Immature natural killer cell (primary cell): ENCODE measurements around the gene PRSS16. TPM values are rescaled to one million over a fixed set of nuclear protein-coding genes. Genes with fewer than 3 reads are reported as not detected.
"Not testable (repeated sequence)": the region's sequence is repeated elsewhere in the genome, so short reads cannot be mapped to it uniquely, and the experiment has no call there.

Source experiments
- DNase-seq, 3 donors: peaks; one replicate each; pipeline ENCODE4 v3.0.0; 2022; ENCODE audit warnings: mixed read lengths in 1 of 3
- H3K27ac Mint-ChIP-seq, 6 donors: one replicate each; pipeline ENCODE4 v1.8.0; 2020; ENCODE audit warnings: mixed read lengths in 6 of 6, mild to moderate bottlenecking in 5 of 6, inconsistent platforms in 4 of 6, moderate library complexity in 3 of 6
- H3K27me3 Mint-ChIP-seq, 3 donors: one replicate each; pipeline ENCODE4 v1.8.0; 2020 to 2021; ENCODE audit warnings: low read depth in 3 of 3, mild to moderate bottlenecking in 3 of 3, mixed read lengths in 3 of 3, moderate library complexity in 3 of 3, inconsistent platforms in 1 of 3
- H3K36me3 Mint-ChIP-seq, 3 donors: one replicate each; pipeline ENCODE4 v1.8.0; 2020; ENCODE audit warnings: mixed read lengths in 3 of 3, inconsistent platforms in 2 of 3, mild to moderate bottlenecking in 2 of 3
- H3K4me1 Mint-ChIP-seq, 2 donors: one replicate each; pipeline ENCODE4 v1.8.0; 2020; ENCODE audit warnings: inconsistent platforms in 2 of 2, mild to moderate bottlenecking in 2 of 2, mixed read lengths in 2 of 2, moderate library complexity in 1 of 2
- H3K4me3 Mint-ChIP-seq, 5 donors: one replicate each; pipeline ENCODE4 v1.8.0; 2020; ENCODE audit warnings: mild to moderate bottlenecking in 5 of 5, mixed read lengths in 5 of 5, inconsistent platforms in 3 of 5, moderate library complexity in 3 of 5
- H3K9me3 Mint-ChIP-seq, 6 donors: one replicate each; pipeline ENCODE4 v1.8.0; 2020; ENCODE audit warnings: mild to moderate bottlenecking in 6 of 6, mixed read lengths in 6 of 6, inconsistent platforms in 4 of 6, moderate library complexity in 3 of 6
- polyA plus RNA-seq, 3 donors: library from polyadenylated mRNA; unstranded; fragments of 300-500 nt; fragmentation: Illumina TruSeq; gene quantifications; one replicate each; pipeline ENCODE4 v1.2.3, GENCODE V29; 2021

PRSS16 gene
- polyA plus RNA-seq, 3 donors from 2014 or later, result 0.39 TPM; not detected in 2

- Mint-ChIP-seq H3K4me3 (peak overlapping the region; percentile 72 to 84 (median 77)), H3K9me3 (peaks cover 0 to 4% (median 0%) of the 10 kb centered on the region in 6 donors), H3K27me3 (peaks cover 20 to 43% (median 30%) of the 10 kb centered on the region in 3 donors), H3K4me1 (peaks cover 7 to 13% of the 10 kb centered on the region in 2 donors), H3K36me3 (peaks cover 0 to 4% (median 3%) of the 10 kb centered on the region in 3 donors), H3K27ac (no peak overlapping the region)
- peak; percentile 36 to 49 (median 45) for DNase-seq
Measured at GRCh38 chr6:27251606-27252251, 4.2 kb downstream of the PRSS16 start.

- Mint-ChIP-seq H3K4me1 (peaks cover 7 to 13% of the 10 kb centered on the region in 2 donors), H3K4me3 (no peak overlapping the region), H3K36me3 (peaks cover 0 to 4% (median 3%) of the 10 kb centered on the region in 3 donors), H3K27ac (no peak overlapping the region), H3K27me3 (peaks cover 18 to 48% (median 40%) of the 10 kb centered on the region in 3 donors), H3K9me3 (peaks cover 0 to 4% (median 0%) of the 10 kb centered on the region in 6 donors)
- no peak for DNase-seq
Measured at GRCh38 chr6:27254566-27254965, 7.1 kb downstream of the PRSS16 start.

- no peak for DNase-seq
- peaks cover 0 to 3% (median 0%) of the 10 kb centered on the region in 3 donors for H3K36me3 Mint-ChIP-seq
- H3K4me3 Mint-ChIP-seq, result no peak overlapping the region
- peaks cover 19 to 49% (median 37%) of the 10 kb centered on the region in 3 donors for H3K27me3 Mint-ChIP-seq
- H3K9me3 Mint-ChIP-seq, result peaks cover 0 to 4% (median 0%) of the 10 kb centered on the region in 6 donors
- H3K4me1 Mint-ChIP-seq, result peaks cover 7 to 10% of the 10 kb centered on the region in 2 donors
- H3K27ac Mint-ChIP-seq, result no peak overlapping the region
Measured at GRCh38 chr6:27255866-27256265, 8.4 kb downstream of the PRSS16 start.

GRCh38 chr6:27260369-27260768, 12.9 kb downstream of the PRSS16 start:
- Mint-ChIP-seq H3K27me3 (peaks cover 13 to 43% (median 27%) of the 10 kb centered on the region in 3 donors), H3K36me3 (peaks cover 0 to 3% (median 0%) of the 10 kb centered on the region in 3 donors), H3K9me3 (peaks cover 0 to 6% (median 0%) of the 10 kb centered on the region in 6 donors), H3K4me1 (no peaks in the 10 kb centered on the region), H3K4me3 (no peak overlapping the region), H3K27ac (no peak overlapping the region)
- DNase-seq, result no peak

GRCh38 chr6:27260836-27261375, 13.4 kb downstream of the PRSS16 start:
- Mint-ChIP-seq H3K36me3 (peaks cover 0 to 3% (median 0%) of the 10 kb centered on the region in 3 donors), H3K27ac (no peak overlapping the region), H3K4me3 (no peak overlapping the region), H3K4me1 (no peaks in the 10 kb centered on the region), H3K9me3 (peaks cover 0 to 6% (median 0%) of the 10 kb centered on the region in 6 donors), H3K27me3 (peaks cover 10 to 38% (median 23%) of the 10 kb centered on the region in 3 donors)
- no peak for DNase-seq

GRCh38 chr6:27263886-27264285, 16.4 kb downstream of the PRSS16 start:
- Mint-ChIP-seq H3K36me3 (no peaks in the 10 kb centered on the region), H3K9me3 (peaks cover 0 to 7% (median 2%) of the 10 kb centered on the region in 6 donors), H3K4me3 (no peak overlapping the region), H3K4me1 (no peaks in the 10 kb centered on the region), H3K27me3 (peaks cover 19 to 40% (median 23%) of the 10 kb centered on the region in 3 donors), H3K27ac (no peak overlapping the region)
- no peak for DNase-seq

GRCh38 chr6:27267003-27267402, 19.5 kb downstream of the PRSS16 start:
- H3K27me3 Mint-ChIP-seq, result peaks cover 11 to 40% (median 13%) of the 10 kb centered on the region in 3 donors
- H3K27ac Mint-ChIP-seq, H3K4me3 Mint-ChIP-seq, DNase-seq, H3K4me1 Mint-ChIP-seq, H3K36me3 Mint-ChIP-seq, H3K9me3 Mint-ChIP-seq: not testable (repeated sequence)

GRCh38 chr6:27267857-27268434, 20.4 kb downstream of the PRSS16 start:
- DNase-seq, result no peak
- H3K9me3 Mint-ChIP-seq, result peaks cover 0 to 7% (median 0%) of the 10 kb centered on the region in 6 donors
- H3K27me3 Mint-ChIP-seq, result peaks cover 8 to 44% (median 18%) of the 10 kb centered on the region in 3 donors
- H3K4me3 Mint-ChIP-seq, result no peak overlapping the region
- no peaks in the 10 kb centered on the region for H3K36me3 Mint-ChIP-seq
- no peaks in the 10 kb centered on the region for H3K4me1 Mint-ChIP-seq
- H3K27ac Mint-ChIP-seq, result no peak overlapping the region

- H3K27ac Mint-ChIP-seq, result no peak overlapping the region
- no peak for DNase-seq
- no peaks in the 10 kb centered on the region for H3K4me1 Mint-ChIP-seq
- peaks cover 0 to 3% (median 0%) of the 10 kb centered on the region in 3 donors for H3K36me3 Mint-ChIP-seq
- H3K9me3 Mint-ChIP-seq, result peaks cover 0 to 7% (median 0%) of the 10 kb centered on the region in 6 donors
- H3K27me3 Mint-ChIP-seq, result peaks cover 14 to 46% (median 19%) of the 10 kb centered on the region in 3 donors
- H3K4me3 Mint-ChIP-seq, result no peak overlapping the region
Measured at GRCh38 chr6:27268803-27269202, 21.3 kb downstream of the PRSS16 start.

- Mint-ChIP-seq H3K4me1 (no peaks in the 10 kb centered on the region), H3K9me3 (peaks cover 0 to 23% (median 8%) of the 10 kb centered on the region in 6 donors), H3K4me3 (peak overlapping the region in 1 of 5 donors; percentile 2), H3K27me3 (peaks cover 21 to 62% (median 28%) of the 10 kb centered on the region in 3 donors), H3K27ac (no peak overlapping the region), H3K36me3 (peaks cover 0 to 12% (median 10%) of the 10 kb centered on the region in 3 donors)
- no peak for DNase-seq
Measured at GRCh38 chr6:27273783-27274182, 26.3 kb downstream of the PRSS16 start.

GRCh38 chr6:27275025-27275956, 27.8 kb downstream of the PRSS16 start:
- H3K36me3 Mint-ChIP-seq, result peaks cover 0 to 12% (median 10%) of the 10 kb centered on the region in 3 donors
- H3K27ac Mint-ChIP-seq, result no peak overlapping the region
- H3K27me3 Mint-ChIP-seq, result peaks cover 36 to 72% (median 37%) of the 10 kb centered on the region in 3 donors
- no peak for DNase-seq
- peaks cover 0 to 2% of the 10 kb centered on the region in 2 donors for H3K4me1 Mint-ChIP-seq
- no peak overlapping the region for H3K4me3 Mint-ChIP-seq
- peaks cover 0 to 32% (median 13%) of the 10 kb centered on the region in 6 donors for H3K9me3 Mint-ChIP-seq

GRCh38 chr6:27279513-27280063, 32.1 kb downstream of the PRSS16 start:
- Mint-ChIP-seq H3K36me3 (peaks cover 7 to 34% (median 12%) of the 10 kb centered on the region in 3 donors), H3K4me1 (peaks cover 0 to 3% of the 10 kb centered on the region in 2 donors), H3K9me3 (peaks cover 12 to 65% (median 37%) of the 10 kb centered on the region in 6 donors), H3K27me3 (peaks cover 52 to 79% (median 67%) of the 10 kb centered on the region in 3 donors), H3K27ac (no peak overlapping the region), H3K4me3 (peak overlapping the region in 2 of 5 donors; percentile 21 to 27)
- DNase-seq, result no peak

- no peak overlapping the region for H3K4me3 Mint-ChIP-seq
- DNase-seq, result no peak
- peaks cover 17 to 70% (median 43%) of the 10 kb centered on the region in 6 donors for H3K9me3 Mint-ChIP-seq
Measured at GRCh38 chr6:27280064-27280539, 32.6 kb downstream of the PRSS16 start.

More at GRCh38 chr6:27280064-27280539, 32.6 kb downstream of the PRSS16 start:
- Mint-ChIP-seq H3K4me1 (peaks cover 0 to 3% of the 10 kb centered on the region in 2 donors), H3K36me3 (peaks cover 7 to 34% (median 16%) of the 10 kb centered on the region in 3 donors), H3K27ac (no peak overlapping the region), H3K27me3 (peaks cover 55 to 81% (median 71%) of the 10 kb centered on the region in 3 donors)
